Stimulated activated CD8-positive, alpha-beta memory T cell treated with anti-CD3 and anti-CD28 coated beads, Interleukin-7, amount 100 ng/mL, for 4 hours (primary cell): ENCODE measurements around the gene CLN3.
"Not testable (repeated sequence)": the region's sequence is repeated elsewhere in the genome, so short reads cannot be mapped to it uniquely, and the experiment has no call there.

Source experiments
- DNase-seq, 2 donors: peaks; one replicate each; pipeline ENCODE4 v3.0.0-alpha.2; 2020; ENCODE audit warnings: low read depth in 2 of 2

Gene CLN3

DNA sequence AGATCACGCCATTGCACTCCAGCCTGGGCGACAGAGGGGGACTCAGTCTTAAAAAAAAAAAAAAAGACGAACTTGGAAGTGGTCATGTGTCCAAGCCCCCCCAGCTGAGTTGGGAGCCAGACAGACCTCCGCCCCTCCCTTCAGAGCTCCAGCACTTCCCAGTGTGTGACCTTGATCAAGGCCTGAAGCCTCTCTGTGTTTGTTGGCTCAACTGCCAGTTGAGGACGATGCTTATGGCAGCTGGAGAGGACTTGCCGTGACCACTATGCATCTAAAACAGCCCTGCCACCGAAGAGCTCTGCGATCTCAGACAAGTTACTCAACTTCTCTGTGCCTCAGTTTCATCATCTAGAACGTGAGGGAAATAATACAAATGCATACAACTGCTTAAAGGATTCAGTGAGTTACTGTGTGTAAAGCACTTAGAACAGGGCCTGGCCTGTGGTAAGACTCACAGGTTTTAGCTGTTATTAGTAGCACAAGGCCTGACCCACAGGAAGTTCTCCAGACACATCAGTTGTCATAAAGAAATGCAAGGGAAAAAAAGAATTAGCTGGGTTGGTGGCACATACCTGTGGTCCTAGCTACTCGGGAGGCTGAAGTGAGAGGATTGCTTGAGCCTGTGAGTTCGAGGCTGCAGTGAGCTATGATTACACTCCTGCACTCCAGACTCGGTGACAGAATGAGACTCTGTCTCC, 21.8 kb upstream of the CLN3 start:
- no peak for DNase-seq

DNA sequence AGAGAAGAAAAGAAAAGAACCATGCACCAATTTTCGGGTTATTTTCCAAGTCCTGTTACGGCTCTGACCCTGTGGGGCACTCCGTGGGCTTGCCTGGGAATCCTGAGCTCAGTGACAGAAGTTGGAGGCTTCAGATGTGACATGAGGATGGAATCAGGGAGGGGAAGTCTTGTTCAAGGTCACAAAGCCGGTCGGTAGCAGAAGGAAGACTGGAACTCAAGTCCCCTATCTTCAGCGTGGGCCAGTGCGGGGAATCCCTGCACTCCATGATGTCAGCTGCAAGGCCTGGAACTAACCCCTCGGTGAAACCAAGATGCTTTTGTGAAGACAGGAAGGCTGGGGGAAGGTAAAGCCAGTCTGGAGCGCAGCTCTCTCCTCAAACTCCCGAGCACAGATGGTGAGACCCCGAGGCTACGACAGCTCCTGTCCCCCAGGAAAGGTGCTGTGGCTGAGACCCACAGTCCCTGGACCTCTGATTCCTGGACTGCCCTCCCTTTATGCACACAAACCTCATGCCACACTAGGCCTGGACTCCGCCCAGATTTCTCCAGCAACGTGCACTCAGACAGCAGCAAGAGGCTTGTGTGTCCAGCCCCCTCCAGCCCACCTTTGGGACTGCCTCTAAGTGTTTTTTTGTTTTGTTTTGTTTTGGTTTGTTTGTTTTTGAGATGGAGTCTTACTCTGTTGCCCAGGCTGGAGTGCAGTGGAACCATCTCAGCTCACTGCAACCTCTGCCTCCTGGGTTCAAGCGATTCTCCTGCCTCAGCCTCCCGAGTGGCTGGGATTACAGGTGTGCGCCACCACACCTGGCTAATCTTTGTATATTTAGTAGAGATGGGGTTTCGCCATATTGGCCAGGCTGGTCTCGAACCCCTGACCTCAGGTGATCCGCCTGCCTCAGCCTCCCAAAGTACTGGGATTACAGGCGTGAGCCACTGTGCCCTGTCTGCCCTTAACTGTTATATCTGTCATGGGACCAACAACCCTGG, 20.2 kb upstream of the CLN3 start:
- no peak for DNase-seq

DNA sequence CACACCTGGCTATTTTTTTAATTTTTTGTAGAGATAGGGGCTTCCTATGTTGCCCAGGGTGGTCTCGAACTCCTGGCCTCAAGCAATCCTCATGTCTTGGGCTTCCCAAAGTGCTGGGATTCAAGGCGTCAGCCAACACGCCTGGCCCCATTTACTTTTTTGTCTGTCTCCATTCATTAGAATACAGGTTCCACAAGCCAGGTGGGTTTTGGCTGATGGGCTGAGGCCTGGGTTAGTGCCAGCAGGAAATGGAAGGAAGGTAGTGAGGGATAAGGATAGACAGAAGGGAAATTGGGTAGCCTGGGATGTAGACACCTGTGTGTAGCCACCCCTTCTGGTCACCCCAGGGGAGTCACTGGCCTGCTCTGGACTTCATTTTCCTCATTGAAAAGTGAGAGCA, 19.2 kb upstream of the CLN3 start:
- no peak for DNase-seq

DNA sequence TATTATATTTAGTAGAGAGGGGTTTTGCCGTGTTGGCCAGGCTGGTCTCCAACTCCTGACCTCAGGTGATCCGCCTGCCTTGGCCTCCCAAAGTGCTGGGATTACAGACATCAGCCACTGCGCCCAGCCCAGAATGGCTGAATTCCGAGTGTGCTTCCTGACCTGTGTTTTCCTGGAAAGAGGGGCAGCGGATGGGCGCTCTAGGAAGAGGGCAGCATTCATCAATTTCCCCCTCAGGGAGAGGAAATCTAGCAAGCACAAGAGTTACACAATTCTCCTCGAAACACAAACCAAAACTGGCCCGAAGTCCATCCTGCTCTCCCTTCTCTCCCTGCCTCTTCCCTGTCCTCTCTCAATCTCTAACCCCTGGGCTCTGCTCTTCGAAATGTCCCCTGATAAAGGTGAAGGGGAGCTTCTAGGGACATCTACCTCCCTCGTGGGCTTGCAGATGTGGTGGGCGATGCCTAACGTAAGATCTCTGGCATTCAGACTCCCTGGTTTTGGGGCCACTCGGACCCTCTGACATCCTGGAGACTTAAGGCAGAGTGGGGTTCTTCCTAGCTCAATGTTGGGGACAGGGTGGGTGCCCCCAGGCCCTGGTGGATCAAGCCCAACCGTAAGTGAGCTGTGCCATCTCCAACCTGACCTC, 13.7 kb upstream of the CLN3 start:
- DNase-seq = no peak

DNA sequence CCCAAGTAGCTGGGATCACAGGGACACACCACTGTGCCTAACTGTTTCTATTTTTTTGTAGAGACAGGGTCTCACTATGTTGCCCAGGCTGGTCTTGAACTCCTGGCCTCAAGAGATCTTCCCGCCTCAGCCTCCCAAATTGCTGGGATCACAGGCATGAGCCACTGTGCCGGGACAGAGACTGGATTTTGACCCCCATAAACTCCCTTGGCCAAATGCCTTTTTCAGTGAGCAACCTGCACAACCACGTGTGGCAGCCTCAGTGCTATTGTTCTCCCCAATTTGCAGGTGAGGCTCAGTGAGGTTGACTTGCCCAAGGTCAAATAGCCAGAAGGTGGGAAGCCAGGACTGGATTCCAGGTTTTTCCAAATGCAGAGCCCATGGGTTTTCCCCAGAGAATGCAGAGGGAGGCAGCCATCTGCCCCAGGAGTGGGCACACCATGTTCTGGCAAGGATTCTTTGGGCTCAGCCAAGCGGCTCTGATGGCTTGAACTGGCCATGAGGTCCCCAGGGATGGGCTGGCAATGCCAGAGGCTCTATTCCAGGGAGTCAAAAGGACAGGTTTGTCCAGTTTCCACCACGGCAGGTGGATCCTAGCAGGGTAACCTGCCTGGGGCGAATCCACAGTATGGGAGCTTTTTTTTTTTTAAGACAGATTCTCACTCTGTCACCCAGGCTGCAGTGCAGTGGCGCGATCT, 13.0 kb upstream of the CLN3 start:
- no peak for DNase-seq

DNA sequence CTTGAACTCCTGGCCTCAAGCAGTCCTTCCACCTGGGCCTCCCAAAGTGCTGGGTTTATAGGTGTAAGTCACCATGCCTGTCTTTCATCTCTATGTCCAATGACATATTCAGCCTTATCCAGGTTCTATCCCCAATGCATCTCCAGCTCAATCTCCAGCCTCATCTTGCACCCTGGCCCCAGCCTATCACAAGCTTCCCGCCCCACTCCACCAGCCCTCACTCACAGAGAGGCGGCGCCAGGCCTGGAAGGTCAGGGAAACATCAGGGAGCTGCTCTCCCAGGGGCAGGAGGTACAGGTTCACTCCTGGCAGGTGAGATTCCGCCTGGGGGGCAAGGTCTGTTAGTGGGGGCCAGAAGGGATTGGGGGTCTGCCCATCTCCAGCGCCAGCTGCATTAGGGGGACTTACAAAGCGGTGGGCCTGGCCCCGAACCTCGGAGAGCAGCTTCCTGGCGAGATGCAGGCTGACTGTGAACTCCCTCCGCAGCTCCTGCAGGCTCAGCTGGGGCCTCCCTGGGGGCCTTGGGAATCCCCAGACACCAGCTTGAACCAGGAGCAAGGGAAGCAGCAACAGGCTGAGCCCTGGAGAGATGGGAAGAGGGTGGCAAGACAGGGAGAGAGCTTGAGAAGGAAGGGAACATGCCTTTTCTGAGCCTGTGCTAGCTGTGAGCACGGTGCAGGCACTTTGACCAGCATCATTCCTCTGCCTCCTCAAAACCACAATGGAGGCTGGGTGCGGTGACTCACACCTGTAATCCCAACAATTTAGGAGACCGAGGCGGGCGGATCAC, 11.8 kb upstream of the CLN3 start:
- DNase-seq = no peak

DNA sequence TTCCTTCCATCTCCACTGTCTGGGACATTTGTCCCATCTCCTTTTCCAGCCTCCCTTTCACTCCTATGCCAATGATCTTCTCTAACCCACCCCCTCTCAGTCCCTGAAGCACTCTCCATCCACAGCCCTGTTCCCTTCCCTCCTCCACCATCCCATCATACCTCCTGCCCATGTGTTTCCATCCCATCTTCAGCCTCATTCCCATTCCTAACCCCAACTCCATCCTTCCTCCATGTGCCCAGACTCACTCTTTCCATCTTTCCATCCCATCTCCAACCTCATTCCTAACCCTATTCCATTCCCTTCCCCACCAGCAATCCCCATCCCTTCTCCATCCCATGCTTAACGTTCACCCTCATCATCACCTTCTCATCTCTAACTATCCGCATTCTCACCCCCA, 10.4 kb upstream of the CLN3 start:
- no peak for DNase-seq

DNA sequence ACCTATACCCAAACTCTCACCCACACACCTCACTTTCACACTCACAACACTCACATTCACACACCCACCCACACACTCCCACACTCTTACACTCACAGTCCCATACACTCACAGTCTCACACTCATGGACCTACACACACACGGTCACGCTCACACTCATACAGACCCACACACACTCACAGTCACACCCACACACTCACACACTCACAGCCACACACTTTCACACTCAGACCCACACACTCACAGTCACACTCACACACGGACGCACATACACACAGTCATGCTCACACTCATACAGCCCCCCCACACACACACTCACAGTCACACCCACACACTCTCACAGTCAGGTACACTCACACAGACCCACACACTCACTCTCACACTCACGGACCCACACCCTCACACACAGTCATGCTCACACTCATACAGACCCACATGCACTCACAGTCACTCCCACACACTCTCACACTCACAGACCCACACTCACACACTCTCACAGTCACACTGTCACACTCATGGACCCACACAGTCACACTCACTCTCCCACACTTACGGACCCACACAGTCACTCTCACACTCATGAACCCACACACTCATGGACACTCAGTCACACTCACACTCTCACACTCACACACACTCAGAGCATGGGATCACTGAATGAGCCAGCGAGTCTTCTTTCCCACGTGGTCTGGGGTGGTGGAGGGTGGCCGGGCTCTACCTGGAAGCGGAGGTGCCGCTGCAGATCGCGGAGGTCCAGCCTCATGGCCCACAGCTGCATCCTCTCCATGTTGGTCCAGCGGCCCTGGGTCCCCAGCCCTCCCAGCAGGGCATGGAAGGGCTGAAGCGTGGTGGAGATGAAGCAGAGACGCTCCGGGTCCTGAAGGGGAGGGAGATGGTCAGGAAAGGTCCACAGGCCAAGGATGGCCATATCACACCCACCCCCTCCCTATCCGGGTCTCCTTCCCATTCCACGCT, 9.7 kb upstream of the CLN3 start:
- no peak for DNase-seq

DNA sequence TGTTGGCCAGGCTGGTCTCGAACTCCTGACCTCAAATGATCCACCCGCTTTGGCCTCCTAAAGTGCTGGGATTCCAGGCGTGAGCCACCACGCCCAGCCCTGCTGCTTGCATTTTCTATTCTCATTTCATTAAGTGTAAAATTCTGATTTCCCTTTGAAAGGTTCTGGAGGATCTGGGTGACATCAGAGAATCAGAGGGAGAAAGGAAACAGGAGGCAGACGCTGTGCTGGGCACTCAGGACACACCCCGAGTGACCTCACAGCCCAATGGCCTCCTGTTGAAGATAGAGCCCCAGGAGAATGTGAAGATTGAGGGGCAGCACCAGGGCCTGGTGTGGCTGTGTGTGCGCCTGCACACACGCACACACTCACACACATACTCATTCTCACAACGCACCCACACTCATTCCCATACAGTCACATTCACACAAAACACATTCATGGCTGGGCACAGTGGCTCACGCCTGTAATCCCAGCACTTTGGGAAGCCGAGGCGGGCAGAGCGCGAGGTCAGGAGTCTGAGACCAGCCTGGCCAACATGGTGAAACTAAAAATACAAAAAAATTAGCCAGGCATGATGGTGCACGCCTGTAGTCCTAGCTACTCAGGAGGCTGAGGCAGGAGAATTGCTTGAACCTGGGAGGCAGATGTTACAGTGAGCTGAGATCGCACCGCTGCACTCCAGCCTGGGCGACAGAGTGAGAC, 8.8 kb upstream of the CLN3 start:
- not testable (repeated sequence) for DNase-seq

DNA sequence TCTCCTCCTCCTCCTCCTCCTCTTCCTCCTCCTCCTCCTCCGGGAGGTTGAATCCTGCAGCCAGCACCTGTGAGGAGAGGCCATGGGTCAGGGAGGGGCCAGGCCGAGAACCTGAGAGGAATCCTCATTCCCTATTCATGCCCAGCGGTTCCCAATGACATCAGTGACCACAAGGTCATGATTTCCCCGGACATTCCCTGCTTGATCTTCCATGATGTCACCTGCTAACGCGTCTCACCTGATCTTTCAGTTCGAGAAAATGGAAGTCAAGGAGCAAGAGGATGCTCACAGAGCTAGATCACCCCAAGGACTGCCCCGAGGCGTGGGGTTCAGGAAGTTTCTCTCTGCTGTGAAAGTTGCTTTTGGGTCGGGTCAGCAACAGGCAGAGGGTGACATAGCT, 8.0 kb upstream of the CLN3 start:
- no peak for DNase-seq

DNA sequence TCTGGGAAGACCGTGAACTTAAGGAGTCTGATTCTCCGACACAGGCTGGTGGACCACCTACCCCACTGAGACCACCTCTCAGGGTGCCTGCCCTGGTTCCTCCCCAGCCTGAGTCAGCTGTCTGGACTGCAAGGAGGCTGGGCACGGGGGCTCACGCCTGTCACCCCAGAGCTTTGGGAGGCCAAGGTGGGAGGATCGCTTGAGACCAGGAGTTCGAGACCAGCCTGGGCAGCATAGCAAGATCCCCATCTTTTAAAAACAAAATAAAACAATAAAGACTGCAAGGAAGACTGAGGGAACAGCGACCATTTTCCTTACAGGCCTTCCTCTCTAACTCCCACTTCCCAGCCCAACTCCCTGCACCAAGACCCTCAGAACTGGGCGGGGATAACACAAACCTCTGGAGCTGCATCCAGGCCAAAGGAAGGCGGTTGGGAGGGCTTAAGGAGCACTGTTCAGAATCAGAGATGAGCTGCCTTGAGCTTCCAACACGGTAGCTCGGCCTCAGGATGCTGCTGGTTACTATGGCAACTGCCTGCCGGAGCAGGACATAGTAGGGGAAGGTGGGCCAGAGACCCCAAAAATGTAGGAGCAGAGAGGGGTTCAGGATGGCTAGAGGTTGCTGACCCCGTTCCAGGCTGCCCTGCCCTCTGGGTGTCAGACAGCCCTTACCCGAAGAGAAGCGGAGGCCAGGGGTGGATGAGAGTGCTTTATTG, 7.0 kb upstream of the CLN3 start:
- DNase-seq = no peak

DNA sequence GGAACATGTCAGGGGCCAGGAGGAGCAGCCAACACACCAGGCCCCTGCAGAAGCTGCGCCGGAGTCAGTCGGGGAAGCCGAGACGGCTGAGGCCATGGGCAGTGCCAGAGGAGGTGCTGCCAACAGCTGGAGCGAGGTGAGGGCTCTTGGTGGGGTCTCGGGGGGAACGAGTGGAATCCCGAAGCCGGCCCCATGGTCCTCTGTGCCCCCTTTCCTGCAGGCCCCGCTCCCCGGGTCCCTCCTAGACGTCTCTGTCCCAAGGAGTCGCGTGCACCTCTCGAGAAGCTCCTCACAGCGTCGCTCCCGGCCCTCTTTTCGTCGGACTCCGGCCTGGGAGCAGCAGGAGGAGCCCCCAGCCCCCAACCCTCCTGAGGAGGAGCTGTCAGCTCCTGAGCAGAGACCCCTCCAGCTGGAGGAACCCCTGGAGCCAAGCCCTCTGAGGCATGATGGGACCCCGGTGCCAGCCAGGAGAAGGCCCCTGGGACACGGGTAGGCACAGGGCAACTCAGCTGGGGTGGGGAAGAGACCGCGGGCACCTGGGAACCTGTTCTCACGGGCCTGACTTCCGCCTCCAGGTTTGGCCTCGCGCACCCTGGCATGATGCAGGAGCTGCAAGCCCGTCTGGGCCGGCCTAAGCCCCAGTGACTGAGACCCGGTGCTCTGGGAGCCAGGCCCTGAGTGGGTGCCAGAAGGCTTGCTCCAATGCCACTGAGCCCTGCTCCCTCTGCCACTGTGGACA, 6.2 kb upstream of the CLN3 start:
- DNase-seq = no peak

DNA sequence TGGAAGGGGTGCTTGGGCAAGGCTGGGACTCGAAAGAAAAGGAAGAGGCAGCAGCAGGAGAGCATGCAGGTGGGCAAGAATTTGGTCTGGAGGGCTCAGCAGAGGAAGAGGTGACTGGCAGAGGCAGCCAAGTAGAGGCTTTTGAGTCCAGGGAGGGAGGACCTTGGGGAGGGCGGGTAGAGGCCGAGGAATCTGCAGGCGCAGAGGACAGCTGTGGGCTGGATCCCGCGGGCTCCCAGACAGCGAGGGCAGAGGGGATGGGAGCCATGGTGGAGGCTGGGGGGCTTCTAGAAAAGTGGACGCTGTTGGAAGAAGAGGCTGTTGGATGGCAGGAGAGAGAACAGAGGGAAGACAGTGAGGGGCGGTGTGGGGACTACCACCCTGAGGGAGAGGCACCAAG, 5.5 kb upstream of the CLN3 start:
- DNase-seq = no peak

DNA sequence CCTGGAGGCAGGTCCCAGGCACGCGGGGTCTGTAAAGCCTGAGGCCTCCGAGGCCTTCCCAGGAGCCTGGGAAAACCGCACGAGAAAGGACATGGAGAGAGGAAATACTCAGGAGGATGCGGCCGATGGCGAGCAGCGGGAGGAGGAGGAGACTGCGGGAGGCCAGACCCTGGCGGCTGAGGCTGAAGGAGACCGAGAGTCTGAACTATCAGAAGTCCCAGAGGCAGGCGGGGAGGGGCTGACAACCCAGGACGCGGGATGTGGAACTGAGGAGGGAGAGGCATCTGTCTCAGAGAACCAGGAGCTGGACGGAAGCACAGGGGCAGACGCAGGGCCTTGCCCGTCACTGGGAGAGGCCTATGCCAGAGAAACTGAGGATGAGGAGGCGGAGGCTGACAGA, 5.0 kb upstream of the CLN3 start:
- no peak for DNase-seq

DNA sequence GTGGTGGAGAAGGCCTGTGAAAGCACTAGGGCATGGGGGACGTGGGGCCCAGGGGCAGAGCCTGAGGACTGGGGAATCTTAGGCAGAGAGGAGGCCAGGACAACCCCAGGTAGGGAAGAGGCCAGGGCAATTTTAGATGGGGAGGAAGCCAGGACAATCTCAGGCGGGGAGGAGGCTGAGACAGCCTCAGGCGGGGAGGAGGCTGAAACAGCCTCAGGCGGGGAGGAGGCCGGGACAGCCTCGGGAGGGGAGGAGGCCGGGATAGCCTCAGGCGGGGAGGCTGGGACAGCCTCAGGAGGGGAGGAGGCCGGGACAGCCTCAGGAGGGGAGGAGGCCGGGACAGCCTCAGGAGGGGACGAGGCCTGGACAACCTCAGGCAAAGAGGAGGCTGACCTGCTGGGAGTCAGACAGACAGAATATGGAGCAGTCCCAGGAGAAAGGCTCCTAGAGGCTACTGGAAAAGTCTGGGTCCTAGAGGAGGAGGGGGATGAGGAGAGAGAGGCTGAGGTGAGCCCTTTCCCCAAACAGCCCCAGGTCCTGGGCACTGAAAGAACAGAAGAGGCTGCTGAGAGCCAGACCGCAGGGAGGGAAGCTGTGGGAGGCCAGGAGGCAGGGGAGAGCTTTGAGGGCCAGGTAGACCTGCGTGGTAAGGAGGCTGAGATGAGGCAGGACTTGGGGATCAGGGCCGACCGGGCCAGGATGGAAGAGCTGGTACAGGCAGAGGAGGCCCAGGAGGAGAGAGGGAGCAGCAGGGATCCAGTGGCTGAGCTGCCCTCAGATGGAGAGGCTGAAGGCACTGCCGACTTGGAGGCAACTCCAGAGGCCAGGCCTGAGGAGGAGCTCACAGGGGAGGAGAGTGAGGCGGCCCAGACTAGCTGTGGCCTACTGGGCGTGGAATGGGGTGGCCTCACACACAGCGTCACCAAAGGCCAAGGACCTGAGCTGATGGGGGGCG, 4.2 kb upstream of the CLN3 start:
- no peak for DNase-seq

DNA sequence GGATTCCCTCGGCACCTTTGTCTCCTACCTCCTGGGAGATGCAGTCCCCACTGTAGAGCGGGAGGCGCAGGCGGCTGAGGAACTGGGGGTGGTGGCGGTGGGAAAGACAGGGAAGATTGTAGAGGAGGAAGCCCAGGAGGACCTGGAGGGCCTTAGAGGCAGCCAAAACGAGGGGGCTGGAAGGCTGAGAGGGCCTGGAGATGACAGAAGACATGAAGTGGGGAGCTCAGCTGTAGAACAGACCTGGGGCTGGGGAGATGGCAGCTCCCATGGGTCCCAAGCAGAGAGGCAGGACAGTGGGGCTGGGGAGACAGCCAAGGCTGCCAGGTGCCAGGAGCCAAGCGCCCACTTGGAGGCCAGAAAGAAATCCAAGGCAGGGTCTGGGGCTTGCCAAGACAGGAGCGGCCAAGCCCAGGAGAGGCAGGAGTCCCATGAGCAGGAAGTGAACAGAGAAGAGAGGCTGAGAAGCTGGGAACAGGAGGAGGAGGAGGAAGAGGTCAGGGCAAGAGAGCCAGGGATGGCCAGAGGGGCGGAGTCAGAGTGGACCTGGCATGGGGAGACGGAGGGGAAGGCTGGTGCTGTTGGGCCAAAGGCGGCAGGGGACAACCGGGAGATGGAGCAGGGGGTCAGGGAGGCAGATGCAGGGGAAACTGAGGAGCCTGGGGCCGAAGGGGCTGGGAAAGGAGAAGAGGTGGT, 3.4 kb upstream of the CLN3 start:
- no peak for DNase-seq
